DND-41 (cell line): ENCODE data around the gene NRBP1.

ENCODE experiments used
- ATAC-seq: fragments of 200-7000 bp; cut with Tn5 transposase; 3 replicates; pipeline ENCODE4 v1.9.1; 2021; ENCODE audit warnings: low read depth; ENCODE audit not compliant: insufficient read depth
- DNase-seq: peaks from one replicate; pipeline ENCODE4 v3.0.0-alpha.2; 2020
- H2AFZ ChIP-seq: 2 replicates; pipeline ENCODE4 v1.6.0; 2012; ENCODE audit warnings: low read depth, low read length
- H3K27ac ChIP-seq: 2 replicates; pipeline ENCODE4 v1.5.1; 2012; ENCODE audit warnings: low read length, inconsistent platforms
- H3K27me3 ChIP-seq: fragments of 200-600 bp; sonication (generic); 2 replicates; pipeline ENCODE4 v1.6.0; 2012; ENCODE audit warnings: low read length, mild to moderate bottlenecking, inconsistent platforms; ENCODE audit not compliant: insufficient read depth, poor library complexity
- H3K36me3 ChIP-seq: 2 replicates; pipeline ENCODE4 v1.5.1; 2012; ENCODE audit warnings: low read length, inconsistent platforms; ENCODE audit not compliant: insufficient read depth
- H3K4me1 ChIP-seq: 2 replicates; pipeline ENCODE4 v1.5.1; 2012; ENCODE audit warnings: mild to moderate bottlenecking, low read length; ENCODE audit not compliant: insufficient read depth
- H3K4me2 ChIP-seq: 2 replicates; pipeline ENCODE4 v1.6.0; 2012; ENCODE audit warnings: mild to moderate bottlenecking, moderate library complexity, low read length, inconsistent platforms; ENCODE audit not compliant: insufficient read depth
- H3K4me3 ChIP-seq, 2 experiments: fragments of 200-600 bp in 1 of 2; shearing (Covaris generic) in 1 of 2; 2 replicates each; pipeline ENCODE4 v1.5.1; 2012 to 2016; ENCODE audit warnings: inconsistent platforms in 2 of 2, low read length in 2 of 2, mild to moderate bottlenecking in 2 of 2, low read depth in 1 of 2, moderate library complexity in 1 of 2
- H3K79me2 ChIP-seq: 2 replicates; pipeline ENCODE4 v1.6.0; 2012; ENCODE audit warnings: low read length, inconsistent platforms; ENCODE audit not compliant: insufficient read depth
- H3K9ac ChIP-seq: 2 replicates; pipeline ENCODE4 v1.6.0; 2012; ENCODE audit warnings: low read depth, mild to moderate bottlenecking, inconsistent platforms, low read length, moderate library complexity
- H3K9me3 ChIP-seq: 2 replicates; pipeline ENCODE4 v1.5.1; 2012; ENCODE audit warnings: low read length, moderate library complexity, mild to moderate bottlenecking, inconsistent platforms; ENCODE audit not compliant: insufficient read depth, severe bottlenecking
- H4K20me1 ChIP-seq: 2 replicates; pipeline ENCODE4 v1.6.0; 2012; ENCODE audit warnings: low read length; ENCODE audit not compliant: insufficient read depth
- CTCF ChIP-seq: IDR thresholded peaks from 2 replicates; pipeline ENCODE4 v1.5.1; 2012; ENCODE audit warnings: borderline replicate concordance, low read length, moderate library complexity, mild to moderate bottlenecking; ENCODE audit not compliant: poor library complexity, severe bottlenecking; ENCODE audit errors: extremely low read depth
- EZH2 ChIP-seq: IDR thresholded peaks from 3 replicates; pipeline ENCODE4 v1.6.1; 2012; ENCODE audit warnings: borderline replicate concordance, low read depth, mild to moderate bottlenecking, moderate library complexity, low read length, inconsistent platforms; ENCODE audit not compliant: severe bottlenecking

NRBP1 gene

GRCh38 chr2:27428213-27428977, at the start of gene NRBP1:
TSS of gene NRBP1 (plus strand) at chr2:27428631. CDS start at chr2:27433274, 4,643 bp downstream.
- Histone ChIP-seq H3K4me2 (peak within 1 kb of the TSS; percentile 89), H2AFZ (peak within 1 kb of the TSS; percentile 88), H4K20me1 (peaks cover 37% of the 10 kb centered on the region), H3K9ac (peak within 1 kb of the TSS; percentile 89), H3K36me3 (peaks cover 8% of the 10 kb centered on the region), H3K27ac (peak within 1 kb of the TSS; percentile 92), H3K9me3 (no peaks in the 10 kb centered on the region), H3K4me1 (peaks cover 31% of the 10 kb centered on the region), H3K27me3 (no peaks in the 10 kb centered on the region), H3K79me2 (peaks cover 46% of the 10 kb centered on the region), H3K4me3 (peak within 1 kb of the TSS; percentile 75 to 99)
- ATAC-seq: peak; percentile 91
- DNase-seq: peak; percentile 92
- TF ChIP-seq EZH2: no peak
- peak; percentile 20 for TF ChIP-seq CTCF

GRCh38 chr2:27378809-27379290, 49.6 kb upstream of the NRBP1 start:
- peak overlapping the region; percentile 71 for H3K9ac ChIP-seq
- no peaks in the 10 kb centered on the region for H3K27me3 ChIP-seq
- H3K36me3 ChIP-seq: peaks cover 77% of the 10 kb centered on the region
- peaks cover 41% of the 10 kb centered on the region for H3K4me1 ChIP-seq
- DNase-seq (no peak), ATAC-seq (no peak)
- H3K79me2 ChIP-seq: peaks cover 38% of the 10 kb centered on the region
- no peak overlapping the region for H2AFZ ChIP-seq
- peak overlapping the region; percentile 91 for H3K27ac ChIP-seq
- TF ChIP-seq CTCF: no peak
- no peak for TF ChIP-seq EZH2
- peaks cover 16% of the 10 kb centered on the region; the same call in 1 of the 2 replicates for H4K20me1 ChIP-seq
- peak overlapping the region; percentile 69 for H3K4me2 ChIP-seq
- no peaks in the 10 kb centered on the region for H3K9me3 ChIP-seq
- peak overlapping the region in 1 of 2 experiments; percentile 75; a peak in 3 of 4 replicates for H3K4me3 ChIP-seq

GRCh38 chr2:27379383-27379835, 49.0 kb upstream of the NRBP1 start:
- peak overlapping the region; percentile 69 for H3K4me2 ChIP-seq
- peaks cover 41% of the 10 kb centered on the region for H3K4me1 ChIP-seq
- H3K9ac ChIP-seq: peak overlapping the region; percentile 71
- H3K4me3 ChIP-seq: peak overlapping the region; percentile 40 to 75; a peak in 3 of 4 replicates
- peak overlapping the region; percentile 91 for H3K27ac ChIP-seq
- H3K36me3 ChIP-seq: peaks cover 78% of the 10 kb centered on the region
- no peak for TF ChIP-seq EZH2
- TF ChIP-seq CTCF: no peak
- peaks cover 38% of the 10 kb centered on the region for H3K79me2 ChIP-seq
- ATAC-seq (no peak), DNase-seq (no peak)
- H4K20me1 ChIP-seq: peaks cover 16% of the 10 kb centered on the region; the same call in 1 of the 2 replicates
- H3K9me3 ChIP-seq: no peaks in the 10 kb centered on the region
- H2AFZ ChIP-seq: no peak overlapping the region; the same call in 1 of the 2 replicates
- H3K27me3 ChIP-seq: no peaks in the 10 kb centered on the region
